ENCODE data around the gene ADGRV1. TPM values are rescaled to one million over a fixed set of nuclear protein-coding genes. Genes with fewer than 3 reads are reported as not detected.
A peak's percentile ranks its signal among the peaks of the same experiment; 100 is the strongest.

ADGRV1 gene
- total RNA-seq, 4 donors from 2014 or later: 0.25 to 0.60 (median 0.56) TPM; not detected in 1

- ATAC-seq (ENCODE audit: low FRiP score) (no peak), DNase-seq (ENCODE audit: low spot score) (no peak)
- TF ChIP-seq, protein P1, sequence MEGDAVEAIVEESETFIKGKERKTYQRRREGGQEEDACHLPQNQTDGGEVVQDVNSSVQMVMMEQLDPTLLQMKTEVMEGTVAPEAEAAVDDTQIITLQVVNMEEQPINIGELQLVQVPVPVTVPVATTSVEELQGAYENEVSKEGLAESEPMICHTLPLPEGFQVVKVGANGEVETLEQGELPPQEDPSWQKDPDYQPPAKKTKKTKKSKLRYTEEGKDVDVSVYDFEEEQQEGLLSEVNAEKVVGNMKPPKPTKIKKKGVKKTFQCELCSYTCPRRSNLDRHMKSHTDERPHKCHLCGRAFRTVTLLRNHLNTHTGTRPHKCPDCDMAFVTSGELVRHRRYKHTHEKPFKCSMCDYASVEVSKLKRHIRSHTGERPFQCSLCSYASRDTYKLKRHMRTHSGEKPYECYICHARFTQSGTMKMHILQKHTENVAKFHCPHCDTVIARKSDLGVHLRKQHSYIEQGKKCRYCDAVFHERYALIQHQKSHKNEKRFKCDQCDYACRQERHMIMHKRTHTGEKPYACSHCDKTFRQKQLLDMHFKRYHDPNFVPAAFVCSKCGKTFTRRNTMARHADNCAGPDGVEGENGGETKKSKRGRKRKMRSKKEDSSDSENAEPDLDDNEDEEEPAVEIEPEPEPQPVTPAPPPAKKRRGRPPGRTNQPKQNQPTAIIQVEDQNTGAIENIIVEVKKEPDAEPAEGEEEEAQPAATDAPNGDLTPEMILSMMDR (IDR thresholded peaks at IDR 0.05): no peak
Observed at GRCh38 chr5:91183743-91184142, 625.1 kb downstream of the ADGRV1 start.

GRCh38 chr5:91186101-91186500 lies 627.5 kb downstream of the ADGRV1 start:
- no peak for DNase-seq (ENCODE audit: low spot score)
- ATAC-seq (ENCODE audit: low FRiP score): no peak
- TF ChIP-seq, protein P1 (IDR thresholded peaks at IDR 0.05): no peak

DNA sequence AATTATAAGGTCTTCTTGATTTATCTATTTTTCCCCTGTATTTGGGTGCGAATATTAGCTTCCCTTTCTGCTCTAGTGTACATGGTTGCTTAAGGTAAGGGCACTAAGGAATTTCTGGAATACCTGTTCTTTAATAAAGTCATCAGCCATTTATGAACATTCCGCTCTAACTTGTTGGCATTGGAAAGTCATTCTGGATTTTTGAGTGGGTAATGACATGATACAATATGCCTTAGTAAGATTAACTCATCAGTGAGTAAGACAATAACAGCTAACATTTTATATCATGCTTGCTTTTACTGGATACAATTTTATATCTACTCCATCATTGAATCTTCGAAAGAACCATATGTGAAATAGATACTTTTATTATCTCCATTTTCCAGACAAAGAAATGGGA lies 628.4 kb downstream of the ADGRV1 start:
- DNase-seq (ENCODE audit: low spot score): no peak
- ATAC-seq (ENCODE audit: low FRiP score): no peak
- TF ChIP-seq, protein P1 (IDR thresholded peaks at IDR 0.05): no peak

DNA sequence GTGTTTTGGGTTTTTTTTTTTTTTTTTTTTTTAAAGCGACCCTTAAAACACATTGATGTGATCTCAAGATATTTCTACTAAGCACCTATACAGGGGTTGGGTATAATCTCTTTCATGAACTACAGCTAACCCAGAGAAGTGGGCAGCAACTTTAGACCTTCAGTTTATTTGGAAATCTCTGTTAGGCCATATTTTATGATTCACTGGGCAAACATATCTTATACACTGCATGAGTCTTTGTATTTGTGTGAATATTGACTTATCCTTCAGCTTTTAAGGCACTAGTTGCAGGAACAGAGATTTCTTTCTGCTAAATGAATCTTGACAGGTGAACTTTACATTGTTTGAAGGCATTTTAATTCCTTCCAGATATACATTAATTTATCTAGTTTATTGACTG lies 630.2 kb downstream of the ADGRV1 start:
- no peak for ATAC-seq (ENCODE audit: low FRiP score)
- DNase-seq (ENCODE audit: low spot score): no peak

DNA sequence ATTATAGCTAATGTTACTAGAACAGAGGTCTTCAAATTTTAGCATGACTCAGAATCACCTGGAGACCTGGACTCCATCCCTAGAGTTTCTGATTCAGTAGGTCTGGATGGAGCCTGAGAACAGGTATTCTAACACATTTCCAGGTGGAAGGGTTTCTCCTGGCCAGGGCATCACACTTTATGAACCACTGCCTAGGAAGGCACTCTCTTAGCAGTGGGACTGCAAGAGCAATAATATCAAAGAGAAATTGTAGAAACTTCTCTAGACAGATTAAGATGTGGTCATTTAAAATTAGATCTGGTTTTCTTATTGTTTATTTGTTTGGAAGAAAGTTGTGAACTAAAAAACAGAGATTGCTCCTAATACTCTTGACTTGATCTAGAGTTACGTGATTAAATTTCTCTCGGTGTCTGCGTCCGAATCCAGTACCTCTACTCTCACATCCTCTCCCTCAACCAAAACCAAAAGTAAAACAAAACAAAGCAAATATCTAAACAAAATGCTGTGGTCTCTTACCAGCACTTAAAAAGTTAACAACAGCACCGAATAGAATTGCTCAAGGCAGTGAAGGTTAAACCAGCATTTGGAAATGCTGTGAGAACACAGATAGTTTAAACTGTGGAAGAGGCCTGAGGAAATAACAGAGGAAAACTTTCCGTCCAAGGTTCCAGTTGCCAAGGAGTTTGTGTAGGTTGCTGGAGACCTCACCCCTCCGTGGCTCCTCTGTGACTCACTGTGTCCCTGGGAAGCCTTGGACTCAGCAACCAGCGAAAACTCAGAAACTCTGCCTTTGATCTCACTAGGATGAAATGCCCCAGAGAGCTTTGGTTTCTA lies 631.1 kb downstream of the ADGRV1 start:
- ATAC-seq (ENCODE audit: low FRiP score) (peak; percentile 85), DNase-seq (ENCODE audit: low spot score) (no peak)
- TF ChIP-seq, protein P1 (IDR thresholded peaks at IDR 0.05): no peak

More for the DNA sequence above, 630.2 kb downstream of the ADGRV1 start:
- TF ChIP-seq, protein P1 (IDR thresholded peaks at IDR 0.05): no peak

DNA sequence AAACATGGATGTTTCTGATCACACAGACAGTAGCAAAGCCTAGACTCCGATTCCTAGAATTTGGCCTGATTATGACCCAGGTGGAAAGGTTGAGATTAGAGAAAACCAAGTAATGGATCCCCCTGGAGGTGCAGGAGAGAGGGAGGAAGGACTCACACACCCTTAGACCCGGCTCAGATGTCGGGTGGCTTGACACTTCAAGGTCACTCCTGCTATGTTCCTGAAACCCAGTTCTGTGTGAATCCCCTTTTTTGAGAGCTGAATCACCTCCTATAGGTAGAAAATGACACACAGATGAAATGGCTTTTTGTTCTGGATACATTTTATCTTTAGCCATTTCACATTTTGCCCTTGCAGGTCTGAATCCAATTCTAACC lies 631.7 kb downstream of the ADGRV1 start:
- TF ChIP-seq, protein P1 (IDR thresholded peaks at IDR 0.05): no peak
- ATAC-seq (ENCODE audit: low FRiP score) (peak; percentile 65), DNase-seq (ENCODE audit: low spot score) (no peak)

DNA sequence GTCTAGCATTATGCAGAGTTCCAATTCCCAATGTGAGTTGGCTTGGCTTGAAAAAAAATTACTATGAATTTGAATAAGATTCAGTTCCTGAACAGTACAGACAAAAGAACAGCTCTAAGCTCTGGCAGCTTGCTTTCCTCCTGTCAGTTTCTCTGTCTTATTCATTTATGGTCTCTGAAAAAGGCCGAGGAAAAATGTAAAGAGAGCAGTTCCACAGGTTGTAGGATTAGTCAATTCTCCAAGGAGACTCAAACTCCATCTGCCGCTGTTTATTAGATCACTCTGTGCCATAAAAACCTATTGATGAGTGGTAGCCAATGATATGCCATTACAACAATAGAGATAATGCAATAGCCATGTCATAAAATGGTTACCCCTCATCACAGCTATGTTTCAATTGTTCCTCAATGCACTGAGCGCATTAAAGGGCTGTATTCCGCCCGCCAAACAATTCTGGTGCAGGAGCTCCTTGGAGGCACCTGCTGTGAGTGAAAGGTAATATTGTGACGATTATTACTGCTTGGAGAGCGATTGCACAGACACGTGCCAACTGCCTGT lies 636.3 kb downstream of the ADGRV1 start:
- ATAC-seq (ENCODE audit: low FRiP score) (no peak), DNase-seq (ENCODE audit: low spot score) (no peak)
- TF ChIP-seq, protein P1 (IDR thresholded peaks at IDR 0.05): no peak

Data from omental fat pad (tissue), 4 donors.